Heart left ventricle (tissue), 16 donors: ENCODE measurements around the gene GZF1. TPM values are rescaled to one million over a fixed set of nuclear protein-coding genes. Genes with fewer than 3 reads are reported as not detected.

Experiments used
- ATAC-seq, 4 donors: fragments of 200-7000 bp; cut with Tn5 transposase; one replicate each; pipeline ENCODE4 v1.9.1; 2020 to 2022; ENCODE audit warnings: moderate library complexity in 4 of 4, mild to moderate bottlenecking in 3 of 4, moderate number of reproducible peaks in 1 of 4
- DNase-seq, 5 donors: peaks; one replicate each; pipeline ENCODE4 v3.0.0-alpha.2; 2020
- H3K27ac ChIP-seq, 12 donors: fragments of 200-600 bp; sonication (generic) in 4 of 12; one replicate each; pipeline versions ENCODE4 v1.5.0 to v1.8.0; 2016 to 2022; ENCODE audit warnings: mild to moderate bottlenecking in 2 of 12
- H3K27me3 ChIP-seq, 9 donors: fragments of 200-600 bp; sonication (generic) in 2 of 9; one replicate each; pipeline versions ENCODE4 v1.5.1 to v1.8.0; 2016 to 2022; ENCODE audit warnings: mild to moderate bottlenecking in 3 of 9
- H3K36me3 ChIP-seq, 9 donors: fragments of 200-600 bp; sonication (generic) in 2 of 9; one replicate each; pipeline versions ENCODE4 v1.5.0 to v1.8.0; 2018 to 2022; ENCODE audit warnings: mild to moderate bottlenecking in 2 of 9
- H3K4me1 ChIP-seq, 12 donors: fragments of 200-600 bp; sonication (generic) in 4 of 12; one replicate each; pipeline versions ENCODE4 v1.5.0 to v1.8.0; 2016 to 2022; ENCODE audit warnings: mild to moderate bottlenecking in 3 of 12
- H3K4me3 ChIP-seq, 12 donors: fragments of 200-600 bp; sonication (generic) in 4 of 12; one replicate each; pipeline versions ENCODE4 v1.5.0 to v1.8.0; 2017 to 2022; ENCODE audit warnings: mild to moderate bottlenecking in 9 of 12, moderate library complexity in 4 of 12
- H3K9me3 ChIP-seq, 12 donors: fragments of 200-600 bp; sonication (generic) in 4 of 12; one replicate each; pipeline versions ENCODE4 v1.5.0 to v1.8.0; 2016 to 2022; ENCODE audit warnings: mild to moderate bottlenecking in 1 of 12
- POLR2A ChIP-seq, 2 donors: fragments of 450-650 bp; IDR thresholded peaks; one replicate each; pipeline ENCODE4 v1.6.1; 2017; ENCODE audit warnings: antibody characterized with exemption in 2 of 2, mild to moderate bottlenecking in 2 of 2, moderate library complexity in 2 of 2
- WGBS, 4 donors: extraction: QIAGEN DNeasy Blood & Tissue Kit in 2 of 4; methylation state at CpG; one replicate each; pipeline versions ENCODE4 v1.1.5 to v1.1.7; 2013 to 2018; 5-methylcytosine and 5-hydroxymethylcytosine counted together
- intact Hi-C, 10 donors: fragments of 100-400 bp; cut with DNase I; formaldehyde crosslinking; loops; one replicate each; pipeline versions ENCODE4 v1.11.1 to v1.14.2; 2022
- polyA plus RNA-seq, 2 donors: library from polyadenylated mRNA; stranded (reverse); fragments of 200-250 nt; gene quantifications; one replicate each; pipeline ENCODE4 v1.2.3, GENCODE V29; 2013
- total RNA-seq, 9 donors: library from RNA; depleted of rRNA in 2 of 9; stranded (reverse); fragments of >200 nt in 2 of 9; fragmentation: NEBNext Ultra II Directional in 3 of 9; extraction: Animal tissue kit (Norgen Biotek cat#: 25700) in 3 of 9; gene quantifications; one replicate each; pipeline versions ENCODE4 v1.1.0 to v1.2.4, GENCODE V29; 2016 to 2023
- TF ChIP-seq, protein P1 (sequence below), 12 donors: fragments of 200-600 bp; sonication (generic) in 4 of 12; IDR thresholded peaks; one replicate each; pipeline versions ENCODE4 v1.5.0 to v1.8.0; 2018 to 2022; ENCODE audit warnings: antibody characterized with exemption in 12 of 12, mild to moderate bottlenecking in 5 of 12
- donor health status: ischemic (EF 13 %, LVEDD 7.1; RV severe dilation, severe dysfunction).
- donor health status: healthy with polysubstance abuse.
- donor health status: DM: no; HTN: yes; CAD: no.
- donor health status: DM: no; HTN: no; CAD: no.
- donor health status: ischemic (EF 25% LVEDD 6.9; RV normal size, moderate dysfunction).
- donor health status: ischemic (EF 25% LVEDD 5.7; RV mildly dilated, moderate dysfunction).
- donor health status: healthy.
- donor health status: DM: yes; HTN: yes; CAD: no.
- donor health status: ischemic (EF 35%, LVEDD 5.7; RV mildly dilated, moderate dysfunction).
- donor health status: nonischemic (EF 11% LVEDD 7.7; RV severe dilation, severe dysfunction).
- donor health status: DM: yes; HTN: yes; CAD: no.
- donor health status: PGD.
- donor health status: ischemic (EF 29% LVEDD 5.4; RV normal size, mild dysfunction).
- donor health status: nonischemic (EF 23%, LVEDD 6.1; RV moderate dilation, normal function).

The GZF1 gene
- total and polyA plus RNA-seq, 11 donors = 8.6 to 34.6 (median 24.5) TPM

DNA sequence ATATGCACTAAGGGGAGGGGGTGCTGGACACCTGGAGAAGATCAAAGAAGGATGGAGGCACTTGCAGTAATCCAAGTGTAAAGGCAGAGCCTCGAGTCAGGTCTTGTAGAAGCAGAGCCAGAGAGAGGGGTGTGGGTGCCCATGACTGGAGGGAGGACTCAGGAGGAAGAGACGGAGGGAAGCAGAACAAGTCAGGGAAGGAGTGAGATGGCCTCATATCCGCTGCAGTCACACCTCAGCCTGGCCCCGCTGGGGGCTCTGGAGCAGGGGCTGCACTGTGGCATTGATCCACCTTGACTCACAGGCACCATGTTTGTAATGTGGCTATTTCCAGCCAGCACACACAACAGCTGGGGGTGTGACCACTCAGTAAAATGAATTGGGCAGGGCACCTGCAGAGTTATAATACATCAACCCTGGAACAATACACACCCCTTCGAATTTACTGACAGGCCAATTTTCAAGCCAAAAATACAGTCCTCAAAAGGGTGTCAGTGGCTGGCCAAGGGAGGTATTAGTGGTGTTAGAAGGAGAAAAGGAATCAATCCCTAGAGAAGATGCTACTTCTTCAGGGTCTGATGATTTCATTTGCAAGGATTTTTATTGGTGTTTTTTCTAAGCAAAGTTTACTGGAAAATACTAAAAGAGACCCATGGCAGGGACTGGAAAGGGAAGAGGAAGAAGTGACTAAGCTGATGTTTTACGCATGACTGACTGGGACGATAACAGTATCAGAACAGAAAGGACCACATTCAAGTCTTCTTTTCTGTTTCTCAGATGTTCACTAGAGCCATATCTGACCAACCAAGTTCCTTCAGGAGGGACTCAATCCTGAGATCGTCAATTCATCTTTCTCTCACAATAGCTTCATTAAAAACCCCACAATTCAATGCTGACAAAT, 30.3 kb upstream of the GZF1 start:
- 75 to 80% (median 78%) methylated on average over 8 of the region's 8 CpGs for WGBS, 4 donors
- no peak overlapping the region for H3K4me3 ChIP-seq
- no peak overlapping the region for H3K27ac ChIP-seq

DNA sequence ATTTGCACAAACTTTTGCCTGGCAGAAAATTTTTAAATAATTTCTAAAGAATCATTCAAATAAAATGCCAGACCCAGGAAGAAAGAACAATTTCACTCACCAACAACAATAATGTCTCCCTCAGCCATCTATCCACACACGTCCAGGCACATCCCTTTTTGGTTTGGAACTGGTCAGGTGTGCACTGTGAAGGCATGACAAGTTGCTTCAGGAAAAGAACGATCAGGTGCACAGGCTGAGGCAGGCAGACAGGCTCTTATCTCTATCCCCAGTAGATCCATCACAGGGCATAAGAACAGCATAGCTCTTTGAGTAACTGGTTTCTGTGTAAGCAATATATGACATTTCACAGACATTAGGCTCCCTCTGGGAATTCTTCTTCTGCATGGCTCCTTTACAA, 29.5 kb upstream of the GZF1 start:
- Histone ChIP-seq H3K36me3 (no peaks in the 10 kb centered on the region), H3K27me3 (no peaks in the 10 kb centered on the region), H3K27ac (no peak overlapping the region), H3K4me1 (peaks cover 0 to 14% (median 0%) of the 10 kb centered on the region in 12 donors), H3K4me3 (no peak overlapping the region), H3K9me3 (no peaks in the 10 kb centered on the region)
- ATAC-seq (no peak), DNase-seq (no peak)
- intact Hi-C loops = loop anchor here in 6 of 10 donors (5.0 to 10.0 kb wide), 7 partner anchors 50 to 998 kb away; no protein-coding TSS in a partner anchor
- WGBS, 4 donors = 58 to 71% (median 62%) methylated on average over 2 of the region's 2 CpGs
- TF ChIP-seq, protein P1, sequence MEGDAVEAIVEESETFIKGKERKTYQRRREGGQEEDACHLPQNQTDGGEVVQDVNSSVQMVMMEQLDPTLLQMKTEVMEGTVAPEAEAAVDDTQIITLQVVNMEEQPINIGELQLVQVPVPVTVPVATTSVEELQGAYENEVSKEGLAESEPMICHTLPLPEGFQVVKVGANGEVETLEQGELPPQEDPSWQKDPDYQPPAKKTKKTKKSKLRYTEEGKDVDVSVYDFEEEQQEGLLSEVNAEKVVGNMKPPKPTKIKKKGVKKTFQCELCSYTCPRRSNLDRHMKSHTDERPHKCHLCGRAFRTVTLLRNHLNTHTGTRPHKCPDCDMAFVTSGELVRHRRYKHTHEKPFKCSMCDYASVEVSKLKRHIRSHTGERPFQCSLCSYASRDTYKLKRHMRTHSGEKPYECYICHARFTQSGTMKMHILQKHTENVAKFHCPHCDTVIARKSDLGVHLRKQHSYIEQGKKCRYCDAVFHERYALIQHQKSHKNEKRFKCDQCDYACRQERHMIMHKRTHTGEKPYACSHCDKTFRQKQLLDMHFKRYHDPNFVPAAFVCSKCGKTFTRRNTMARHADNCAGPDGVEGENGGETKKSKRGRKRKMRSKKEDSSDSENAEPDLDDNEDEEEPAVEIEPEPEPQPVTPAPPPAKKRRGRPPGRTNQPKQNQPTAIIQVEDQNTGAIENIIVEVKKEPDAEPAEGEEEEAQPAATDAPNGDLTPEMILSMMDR (IDR thresholded peaks at IDR 0.05) = no peak
- no peak for TF ChIP-seq POLR2A (IDR thresholded peaks at IDR 0.05)

More for the DNA sequence above, 30.3 kb upstream of the GZF1 start:
- DNase-seq = no peak
- no peaks in the 10 kb centered on the region for H3K36me3 ChIP-seq
- no peak for TF ChIP-seq POLR2A (IDR thresholded peaks at IDR 0.05)
- TF ChIP-seq, protein P1 (IDR thresholded peaks at IDR 0.05) = no peak
- no peaks in the 10 kb centered on the region for H3K27me3 ChIP-seq
- intact Hi-C loops = loop anchor here in 6 of 10 donors (5.0 to 10.0 kb wide), 7 partner anchors 49 to 997 kb away; no protein-coding TSS in a partner anchor
- H3K4me1 ChIP-seq = peaks cover 0 to 14% (median 0%) of the 10 kb centered on the region in 12 donors
- H3K9me3 ChIP-seq = no peaks in the 10 kb centered on the region
- ATAC-seq = peak in 1 of 4 donors; percentile 52

- ATAC-seq (peak in 2 of 4 donors; percentile 22 to 41), DNase-seq (no peak)
- peaks cover 0 to 14% (median 0%) of the 10 kb centered on the region in 12 donors for H3K4me1 ChIP-seq
- no peak overlapping the region for H3K27ac ChIP-seq
- no peak overlapping the region for H3K4me3 ChIP-seq
- no peaks in the 10 kb centered on the region for H3K27me3 ChIP-seq
- WGBS, 4 donors = 44 to 53% (median 46%) methylated on average over 3 of the region's 3 CpGs
- no peak for TF ChIP-seq POLR2A (IDR thresholded peaks at IDR 0.05)
- TF ChIP-seq, protein P1 (IDR thresholded peaks at IDR 0.05) = no peak
- H3K9me3 ChIP-seq = no peaks in the 10 kb centered on the region
- intact Hi-C loops = loop anchor here in 6 of 10 donors (5.0 to 10.0 kb wide), 7 partner anchors 52 to 999 kb away; no protein-coding TSS in a partner anchor
- no peaks in the 10 kb centered on the region for H3K36me3 ChIP-seq
These were observed 27.9 kb upstream of the GZF1 start for GRCh38 chr20:23334111-23334510.

DNA sequence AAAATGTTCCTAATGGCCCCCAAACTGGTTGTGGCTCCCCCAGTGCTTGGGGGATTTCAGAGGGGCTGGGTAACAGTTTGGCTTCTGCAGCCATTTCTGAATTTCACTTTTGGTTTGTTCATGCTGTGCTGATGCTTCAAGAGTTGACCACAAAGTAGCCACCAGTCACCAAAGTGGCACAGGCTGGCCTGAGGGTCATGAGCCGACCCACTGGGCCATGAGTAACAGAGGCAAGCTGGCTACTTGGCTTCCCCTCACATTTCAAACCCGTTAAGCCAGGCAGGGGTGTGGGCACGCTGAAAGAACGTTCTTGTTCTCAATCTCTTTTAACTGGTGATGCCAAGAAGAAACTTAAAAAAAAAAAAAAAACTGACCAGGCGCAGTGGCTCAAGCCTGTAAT, 26.5 kb upstream of the GZF1 start:
- TF ChIP-seq POLR2A (IDR thresholded peaks at IDR 0.05) = no peak
- TF ChIP-seq, protein P1 (IDR thresholded peaks at IDR 0.05) = no peak
- WGBS, 4 donors = 96 to 99% (median 97%) methylated on average over 5 of the region's 5 CpGs

More for the DNA sequence above, 26.5 kb upstream of the GZF1 start:
- Histone ChIP-seq H3K36me3 (no peaks in the 10 kb centered on the region), H3K4me3 (no peak overlapping the region), H3K9me3 (no peaks in the 10 kb centered on the region), H3K4me1 (peaks cover 0 to 15% (median 3%) of the 10 kb centered on the region in 12 donors), H3K27me3 (no peaks in the 10 kb centered on the region), H3K27ac (no peak overlapping the region)
- ATAC-seq (no peak), DNase-seq (no peak)
- intact Hi-C loops = loop anchor here in 7 of 10 donors (5.0 to 10.0 kb wide), 8 partner anchors 88 to 1001 kb away; partner anchors contain the start of gene THBD (in 1 of the 7)
